HepG2 (cell line): Measurements from ENCODE around the gene ZNF442. TPM values are rescaled to one million over a fixed set of nuclear protein-coding genes. Genes with fewer than 3 reads are reported as not detected.

Source experiments
- CEBPB ChIP-seq: IDR thresholded peaks from 2 replicates; pipeline ENCODE4 v1.6.1; 2011; ENCODE audit warnings: low read depth, low read length, improper control_type of control experiment, borderline replicate concordance
- E2F5 ChIP-seq: sonication (generic); formaldehyde crosslinking; conservative IDR thresholded peaks from 2 replicates; pipeline ENCODE4 v1.4.0; 2020; ENCODE audit warnings: missing genetic modification reagents
- EP300 ChIP-seq, 3 experiments: sonication (generic) in 1 of 3; formaldehyde crosslinking in 1 of 3; IDR thresholded peaks; 2 replicates each; pipeline versions ENCODE4 v1.5.1 to v1.6.1; 2011 to 2020; ENCODE audit warnings: low read depth in 2 of 3, low read length in 2 of 3, borderline replicate concordance in 1 of 3, improper control_type of control experiment in 1 of 3, mild to moderate bottlenecking in 1 of 3, missing genetic modification reagents in 1 of 3, moderate library complexity in 1 of 3
- HDAC1 ChIP-seq: sonication (generic); formaldehyde crosslinking; IDR thresholded peaks from 2 replicates; pipeline ENCODE4 v1.5.1; 2020; ENCODE audit warnings: mild to moderate bottlenecking, missing genetic modification reagents
- LCORL ChIP-seq, 2 experiments: fragments of 450-650 bp in 1 of 2; sonication (generic) in 1 of 2; formaldehyde crosslinking in 1 of 2; IDR thresholded peaks; 2 replicates each; pipeline versions ENCODE4 v1.5.0 to v1.6.1; 2017 to 2020; ENCODE audit warnings: antibody characterized with exemption in 1 of 2, missing genetic modification reagents in 1 of 2
- MAZ ChIP-seq, 2 experiments: sonication (generic) in 1 of 2; formaldehyde crosslinking in 1 of 2; IDR thresholded peaks; 2 replicates each; pipeline versions ENCODE4 v1.5.0 to v1.6.1; 2012 to 2020; ENCODE audit warnings: low read depth in 2 of 2, mild to moderate bottlenecking in 2 of 2, borderline replicate concordance in 1 of 2, improper control_type of control experiment in 1 of 2, low read length in 1 of 2, missing genetic modification reagents in 1 of 2, moderate library complexity in 1 of 2
- NFYB ChIP-seq: sonication (generic); formaldehyde crosslinking; IDR thresholded peaks from 2 replicates; pipeline ENCODE4 v1.4.0; 2020; ENCODE audit warnings: missing genetic modification reagents
- PITX1 ChIP-seq: sonication (generic); formaldehyde crosslinking; IDR thresholded peaks from 2 replicates; pipeline ENCODE4 v1.5.1; 2020; ENCODE audit warnings: mild to moderate bottlenecking, missing genetic modification reagents
- SKI ChIP-seq: fragments of 450-650 bp; IDR thresholded peaks from one replicate; pipeline ENCODE4 v1.6.1; 2018; ENCODE audit warnings: mild to moderate bottlenecking; ENCODE audit not compliant: partially characterized antibody
- SOX6 ChIP-seq, 2 experiments: fragments of 450-650 bp in 1 of 2; sonication (generic) in 1 of 2; formaldehyde crosslinking in 1 of 2; IDR thresholded peaks; 2 replicates each; pipeline versions ENCODE4 v1.4.0 to v1.6.1; 2017 to 2020; ENCODE audit warnings: antibody characterized with exemption in 1 of 2, mild to moderate bottlenecking in 1 of 2, missing genetic modification reagents in 1 of 2
- ZNF710 ChIP-seq: sonication (generic); formaldehyde crosslinking; IDR thresholded peaks from 2 replicates; pipeline ENCODE4 v1.5.0; 2020; ENCODE audit warnings: mild to moderate bottlenecking, missing genetic modification reagents, borderline replicate concordance
- polyA plus RNA-seq, 8 experiments: library from polyadenylated mRNA; depleted of rRNA in 3 of 8; stranded (reverse) in 7 of 8; unstranded in 1 of 8; fragments of >200 nt; fragmentation: Illumina TruSeq in 4 of 8; extraction: Trizol in 4 of 8; gene quantifications; 2 replicates each; pipeline versions ENCODE4 v1.2.1 to v1.2.3, GENCODE V29; 2011 to 2016; ENCODE audit warnings: low read depth in 4 of 8, missing spikeins in 1 of 8, mixed read lengths in 1 of 8; ENCODE audit not compliant: insufficient read depth in 1 of 8
- total RNA-seq, 5 experiments: library from RNA; depleted of rRNA; stranded (reverse); fragments of >200 nt; fragmentation: Illumina TruSeq; extraction: Trizol; gene quantifications; 2 replicates each; pipeline ENCODE4 v1.2.3, GENCODE V29; 2016; ENCODE audit warnings: low read depth in 1 of 5
- TF ChIP-seq, protein P1 (sequence below): sonication (generic); formaldehyde crosslinking; IDR thresholded peaks from 2 replicates; pipeline ENCODE4 v1.4.0; 2020; ENCODE audit warnings: missing genetic modification reagents
- TF ChIP-seq, protein P2 (sequence below): IDR thresholded peaks from 2 replicates; pipeline ENCODE4 v1.6.1; 2016; ENCODE audit warnings: low read depth
- TF ChIP-seq, protein P3 (sequence below): sonication (generic); formaldehyde crosslinking; IDR thresholded peaks from 2 replicates; pipeline ENCODE4 v1.4.0; 2020; ENCODE audit warnings: missing genetic modification reagents
- TF ChIP-seq, protein P4 (sequence below): sonication (generic); formaldehyde crosslinking; IDR thresholded peaks from 2 replicates; pipeline ENCODE4 v1.4.0; 2020; ENCODE audit warnings: missing genetic modification reagents, low read depth, mild to moderate bottlenecking, borderline replicate concordance

The ZNF442 gene
- total and polyA plus RNA-seq, 2 of the 13 experiments (the other 11 are each of a cell fraction or from before 2014, with no cell fraction given): 1.0 to 6.0 TPM

DNA sequence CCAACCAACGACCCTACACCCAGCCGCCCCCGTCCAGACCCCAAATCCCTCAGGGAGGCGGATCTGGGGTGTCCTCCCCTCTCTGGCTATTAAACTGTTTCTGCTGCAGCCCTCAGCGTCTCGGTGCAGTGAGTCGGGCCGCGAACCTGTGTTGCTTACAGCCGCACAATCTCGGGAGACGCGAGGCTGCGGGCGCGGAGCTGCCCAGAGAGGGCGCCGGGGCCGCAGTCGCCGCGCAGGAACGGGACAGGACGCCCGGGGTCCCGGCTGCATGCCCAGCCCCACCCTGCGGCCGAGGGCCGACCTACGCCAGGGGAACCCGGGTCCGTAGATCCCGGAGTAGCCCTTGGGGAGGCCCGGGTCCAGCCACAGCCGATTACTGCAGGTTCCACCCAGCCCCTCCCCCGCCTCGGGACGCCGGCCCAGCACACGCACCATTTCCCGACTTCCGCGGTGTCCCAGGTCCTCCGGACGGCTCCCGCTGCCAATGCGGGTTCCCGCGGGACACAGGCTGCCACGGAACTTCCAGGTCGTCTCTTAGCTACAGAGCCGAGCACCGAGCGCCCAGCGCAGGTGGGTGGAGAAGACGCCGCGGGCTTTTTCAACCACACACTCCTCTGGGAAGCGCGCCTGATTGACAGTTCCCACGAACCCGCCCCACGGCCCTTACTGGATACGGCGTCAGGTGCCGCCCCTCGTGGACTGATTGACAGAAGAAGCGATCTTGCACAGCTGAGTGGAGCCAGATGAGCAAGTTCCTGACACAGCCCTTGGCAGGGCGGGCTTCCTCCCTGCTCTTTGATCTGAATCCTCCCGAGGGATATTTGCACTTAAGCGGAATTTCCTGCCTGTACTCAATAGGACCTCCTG, 35.4 kb upstream of the ZNF442 start, which contains the start of gene ZNF799 (continued):
- TF ChIP-seq, protein P1, sequence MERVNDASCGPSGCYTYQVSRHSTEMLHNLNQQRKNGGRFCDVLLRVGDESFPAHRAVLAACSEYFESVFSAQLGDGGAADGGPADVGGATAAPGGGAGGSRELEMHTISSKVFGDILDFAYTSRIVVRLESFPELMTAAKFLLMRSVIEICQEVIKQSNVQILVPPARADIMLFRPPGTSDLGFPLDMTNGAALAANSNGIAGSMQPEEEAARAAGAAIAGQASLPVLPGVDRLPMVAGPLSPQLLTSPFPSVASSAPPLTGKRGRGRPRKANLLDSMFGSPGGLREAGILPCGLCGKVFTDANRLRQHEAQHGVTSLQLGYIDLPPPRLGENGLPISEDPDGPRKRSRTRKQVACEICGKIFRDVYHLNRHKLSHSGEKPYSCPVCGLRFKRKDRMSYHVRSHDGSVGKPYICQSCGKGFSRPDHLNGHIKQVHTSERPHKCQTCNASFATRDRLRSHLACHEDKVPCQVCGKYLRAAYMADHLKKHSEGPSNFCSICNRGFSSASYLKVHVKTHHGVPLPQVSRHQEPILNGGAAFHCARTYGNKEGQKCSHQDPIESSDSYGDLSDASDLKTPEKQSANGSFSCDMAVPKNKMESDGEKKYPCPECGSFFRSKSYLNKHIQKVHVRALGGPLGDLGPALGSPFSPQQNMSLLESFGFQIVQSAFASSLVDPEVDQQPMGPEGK: peak; percentile 43; the same call in 1 of the 2 replicates
- TF ChIP-seq SKI: no peak
- no peak for TF ChIP-seq MAZ (IDR thresholded peaks at IDR 0.05; ENCODE audit: borderline replicate concordance, low read depth, low read length)
- peak; percentile 45; the same call in 1 of the 2 replicates for TF ChIP-seq MAZ (CRISPR knock-in tag; IDR thresholded peaks at IDR 0.05; ENCODE audit: low read depth)
- TF ChIP-seq, protein P2, sequence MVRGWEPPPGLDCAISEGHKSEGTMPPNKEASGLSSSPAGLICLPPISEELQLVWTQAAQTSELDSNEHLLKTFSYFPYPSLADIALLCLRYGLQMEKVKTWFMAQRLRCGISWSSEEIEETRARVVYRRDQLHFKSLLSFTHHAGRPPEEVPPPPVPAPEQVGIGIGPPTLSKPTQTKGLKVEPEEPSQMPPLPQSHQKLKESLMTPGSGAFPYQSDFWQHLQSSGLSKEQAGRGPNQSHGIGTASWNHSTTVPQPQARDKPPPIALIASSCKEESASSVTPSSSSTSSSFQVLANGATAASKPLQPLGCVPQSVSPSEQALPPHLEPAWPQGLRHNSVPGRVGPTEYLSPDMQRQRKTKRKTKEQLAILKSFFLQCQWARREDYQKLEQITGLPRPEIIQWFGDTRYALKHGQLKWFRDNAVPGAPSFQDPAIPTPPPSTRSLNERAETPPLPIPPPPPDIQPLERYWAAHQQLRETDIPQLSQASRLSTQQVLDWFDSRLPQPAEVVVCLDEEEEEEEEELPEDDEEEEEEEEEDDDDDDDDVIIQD (CRISPR knock-in tag): 0 out of 2 replicates have a peak, but pooled peaks have one; percentile 61
- TF ChIP-seq NFYB (CRISPR knock-in tag): peak; percentile 92
- TF ChIP-seq, protein P3, sequence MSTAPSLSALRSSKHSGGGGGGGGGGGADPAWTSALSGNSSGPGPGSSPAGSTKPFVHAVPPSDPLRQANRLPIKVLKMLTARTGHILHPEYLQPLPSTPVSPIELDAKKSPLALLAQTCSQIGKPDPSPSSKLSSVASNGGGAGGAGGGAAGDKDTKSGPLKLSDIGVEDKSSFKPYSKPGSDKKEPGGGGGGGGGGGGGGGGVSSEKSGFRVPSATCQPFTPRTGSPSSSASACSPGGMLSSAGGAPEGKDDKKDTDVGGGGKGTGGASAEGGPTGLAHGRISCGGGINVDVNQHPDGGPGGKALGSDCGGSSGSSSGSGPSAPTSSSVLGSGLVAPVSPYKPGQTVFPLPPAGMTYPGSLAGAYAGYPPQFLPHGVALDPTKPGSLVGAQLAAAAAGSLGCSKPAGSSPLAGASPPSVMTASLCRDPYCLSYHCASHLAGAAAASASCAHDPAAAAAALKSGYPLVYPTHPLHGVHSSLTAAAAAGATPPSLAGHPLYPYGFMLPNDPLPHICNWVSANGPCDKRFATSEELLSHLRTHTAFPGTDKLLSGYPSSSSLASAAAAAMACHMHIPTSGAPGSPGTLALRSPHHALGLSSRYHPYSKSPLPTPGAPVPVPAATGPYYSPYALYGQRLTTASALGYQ (CRISPR knock-in tag): peak; percentile 16; the same call in 1 of the 2 replicates
- TF ChIP-seq, protein P4, sequence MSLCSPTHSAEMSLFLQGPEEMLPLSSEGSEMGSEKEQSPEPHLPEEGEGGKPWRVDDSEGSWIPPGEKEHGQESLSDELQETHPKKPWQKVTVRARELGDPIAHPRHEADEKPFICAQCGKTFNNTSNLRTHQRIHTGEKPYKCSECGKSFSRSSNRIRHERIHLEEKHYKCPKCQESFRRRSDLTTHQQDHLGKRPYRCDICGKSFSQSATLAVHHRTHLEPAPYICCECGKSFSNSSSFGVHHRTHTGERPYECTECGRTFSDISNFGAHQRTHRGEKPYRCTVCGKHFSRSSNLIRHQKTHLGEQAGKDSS (CRISPR knock-in tag): no peak; the same call in 1 of the 2 replicates
- peak; percentile 91 for TF ChIP-seq HDAC1 (CRISPR knock-in tag)
- TF ChIP-seq ZNF710 (CRISPR knock-in tag): 0 out of 2 replicates have a peak, but pooled peaks have one; percentile 85
- TF ChIP-seq SOX6 (IDR thresholded peaks at IDR 0.05): no peak
- peak; percentile 71 for TF ChIP-seq SOX6 (CRISPR knock-in tag; IDR thresholded peaks at IDR 0.05)
- TF ChIP-seq E2F5 (CRISPR knock-in tag): peak; percentile 43; the same call in 1 of the 2 replicates
- 0 out of 2 replicates have a peak, but pooled peaks have one; percentile 3 for TF ChIP-seq CEBPB
- no peak for TF ChIP-seq LCORL (IDR thresholded peaks at IDR 0.05)
- TF ChIP-seq LCORL (CRISPR knock-in tag; IDR thresholded peaks at IDR 0.05): peak; percentile 23; the same call in 1 of the 2 replicates
- TF ChIP-seq EP300 (IDR thresholded peaks at IDR 0.05; ENCODE audit: low read depth in 2 of 2, low read length in 2 of 2): peak; percentile 59 to 61; a peak in 3 of 4 replicates
- TF ChIP-seq EP300 (CRISPR knock-in tag; IDR thresholded peaks at IDR 0.05; ENCODE audit: borderline replicate concordance): 0 out of 2 replicates have a peak, but pooled peaks have one; percentile 7
- TF ChIP-seq PITX1 (CRISPR knock-in tag): peak; percentile 55; the same call in 1 of the 2 replicates
